SK-N-SH treated with all-trans-retinoic acid at 6 μM for 48 hours (cell line): ENCODE measurements around the gene XNDC1N.

Experiments
- ATAC-seq: fragments of 200-7000 bp; cut with Tn5 transposase; 3 replicates; pipeline ENCODE4 v1.9.1; 2020; ENCODE audit warnings: mild to moderate bottlenecking, moderate library complexity
- BACH2 ChIP-seq: fragments of 250-450 bp; sonication (Bioruptor Pico); IDR thresholded peaks from 2 replicates; pipeline ENCODE4 v1.9.0; 2021; ENCODE audit warnings: mild to moderate bottlenecking, borderline replicate concordance
- CREB5 ChIP-seq: fragments of 250-450 bp; sonication (Bioruptor Pico); IDR thresholded peaks from 2 replicates; pipeline ENCODE4 v1.5.1; 2020; ENCODE audit warnings: low read depth, mild to moderate bottlenecking, moderate library complexity
- CSDC2 ChIP-seq: fragments of 250-450 bp; sonication (Bioruptor Pico); IDR thresholded peaks from 2 replicates; pipeline ENCODE4 v1.5.0; 2020; ENCODE audit warnings: mild to moderate bottlenecking, moderate library complexity
- CSRNP3 ChIP-seq: fragments of 250-450 bp; sonication (Bioruptor Pico); IDR thresholded peaks from 2 replicates; pipeline ENCODE4 v1.5.1; 2021; ENCODE audit warnings: mild to moderate bottlenecking, moderate library complexity
- ESRRG ChIP-seq: fragments of 250-450 bp; sonication (Bioruptor Pico); IDR thresholded peaks from 2 replicates; pipeline ENCODE4 v1.6.1; 2021; ENCODE audit warnings: mild to moderate bottlenecking
- ISL1 ChIP-seq: fragments of 250-450 bp; sonication (Bioruptor Pico); IDR thresholded peaks from 2 replicates; pipeline ENCODE4 v2.1.2; 2022; ENCODE audit warnings: mild to moderate bottlenecking, moderate library complexity
- OSR1 ChIP-seq: fragments of 250-450 bp; sonication (Bioruptor Pico); IDR thresholded peaks from 2 replicates; pipeline ENCODE4 v1.8.0; 2022; ENCODE audit warnings: moderate library complexity, mild to moderate bottlenecking, inconsistent platforms
- PATZ1 ChIP-seq: fragments of 250-450 bp; sonication (Bioruptor Pico); IDR thresholded peaks from 2 replicates; pipeline ENCODE4 v1.8.0; 2020; ENCODE audit warnings: mild to moderate bottlenecking, moderate library complexity, borderline replicate concordance
- POU6F1 ChIP-seq: fragments of 250-450 bp; sonication (Bioruptor Pico); IDR thresholded peaks from 2 replicates; pipeline ENCODE4 v1.8.0; 2021; ENCODE audit warnings: low read depth, mild to moderate bottlenecking, moderate library complexity, borderline replicate concordance
- RARB ChIP-seq: fragments of 250-450 bp; sonication (Bioruptor Pico); IDR thresholded peaks from 2 replicates; pipeline ENCODE4 v1.8.0; 2021; ENCODE audit warnings: mild to moderate bottlenecking, moderate library complexity
- SNAI2 ChIP-seq: fragments of 250-450 bp; sonication (Bioruptor Pico); IDR thresholded peaks from 2 replicates; pipeline ENCODE4 v1.5.0; 2020; ENCODE audit warnings: mild to moderate bottlenecking, moderate library complexity
- TSHZ2 ChIP-seq: fragments of 250-450 bp; sonication (Bioruptor Pico); IDR thresholded peaks from 2 replicates; pipeline ENCODE4 v1.5.0; 2020; ENCODE audit warnings: mild to moderate bottlenecking, moderate library complexity
- ZFP3 ChIP-seq: fragments of 250-450 bp; sonication (Bioruptor Pico); IDR thresholded peaks from 2 replicates; pipeline ENCODE4 v1.5.0; 2020; ENCODE audit warnings: mild to moderate bottlenecking, moderate library complexity
- ZFP30 ChIP-seq: fragments of 450-650 bp; formaldehyde crosslinking; IDR thresholded peaks from 2 replicates; pipeline ENCODE4 v1.5.0; 2022; ENCODE audit warnings: mild to moderate bottlenecking, moderate library complexity
- ZNF565 ChIP-seq: fragments of 450-650 bp; formaldehyde crosslinking; conservative IDR thresholded peaks from 2 replicates; pipeline ENCODE4 v1.5.0; 2020; ENCODE audit warnings: low read depth, mild to moderate bottlenecking, moderate library complexity
- ZNF70 ChIP-seq: fragments of 450-650 bp; formaldehyde crosslinking; IDR thresholded peaks from 2 replicates; pipeline ENCODE4 v1.5.0; 2020; ENCODE audit warnings: mild to moderate bottlenecking, moderate library complexity
- ZNF8 ChIP-seq: fragments of 450-650 bp; formaldehyde crosslinking; IDR thresholded peaks from 2 replicates; pipeline ENCODE4 v1.5.0; 2020; ENCODE audit warnings: mild to moderate bottlenecking, moderate library complexity

The XNDC1N gene

GRCh38 chr11:71971680-71972079, 43.3 kb upstream of the XNDC1N start (continued):
- TF ChIP-seq CSDC2 (CRISPR knock-in tag) (no peak), ZNF70 (CRISPR knock-in tag) (no peak)

GRCh38 chr11:71964641-71965040, 36.2 kb upstream of the XNDC1N start:
- no peak for TF ChIP-seq CSRNP3 (CRISPR knock-in tag)
- TF ChIP-seq CREB5 (CRISPR knock-in tag): no peak
- no peak for TF ChIP-seq POU6F1 (CRISPR knock-in tag)
- TF ChIP-seq PATZ1 (CRISPR knock-in tag): no peak
- no peak for TF ChIP-seq SNAI2 (CRISPR knock-in tag)
- no peak for TF ChIP-seq ZNF565 (CRISPR knock-in tag)
- no peak for TF ChIP-seq ZNF8 (CRISPR knock-in tag)
- TF ChIP-seq OSR1 (CRISPR knock-in tag): no peak
- no peak for TF ChIP-seq ZFP3 (CRISPR knock-in tag)
- no peak for TF ChIP-seq ZFP30
- no peak for TF ChIP-seq ISL1
- TF ChIP-seq TSHZ2 (CRISPR knock-in tag): no peak
- TF ChIP-seq RARB (CRISPR knock-in tag): no peak
- TF ChIP-seq BACH2 (CRISPR knock-in tag): no peak
- TF ChIP-seq ZNF70 (CRISPR knock-in tag): no peak
- TF ChIP-seq ESRRG (CRISPR knock-in tag): no peak
- no peak for TF ChIP-seq CSDC2 (CRISPR knock-in tag)
- ATAC-seq: no peak

GRCh38 chr11:71963468-71963867, 35.1 kb upstream of the XNDC1N start:
- no peak for ATAC-seq
- TF ChIP-seq RARB (CRISPR knock-in tag) (no peak), POU6F1 (CRISPR knock-in tag) (no peak), ISL1 (no peak), PATZ1 (CRISPR knock-in tag) (no peak), ZNF70 (CRISPR knock-in tag) (no peak), ESRRG (CRISPR knock-in tag) (no peak), TSHZ2 (CRISPR knock-in tag) (no peak), ZNF565 (CRISPR knock-in tag) (no peak), ZFP30 (no peak), OSR1 (CRISPR knock-in tag) (no peak), CREB5 (CRISPR knock-in tag) (no peak)
